BJ (cell line): ENCODE measurements around the gene ELMO2. TPM values are rescaled to one million over a fixed set of nuclear protein-coding genes. Genes with fewer than 3 reads are reported as not detected.

Experiments used
- CTCF ChIA-PET: fragments of 350-600 bp; formaldehyde crosslinking; extraction: SDS; loops from one replicate; lab custom pipeline; 2021; ENCODE audit warnings: antibody characterized with exemption, inconsistent platforms; lab: Yijun Ruan, JAX
- POLR2A ChIA-PET: fragments of 300-600 bp; sonication (Branson Sonifier 250); formaldehyde crosslinking; extraction: SDS; loops from one replicate; lab custom pipeline; 2021; ENCODE audit warnings: antibody characterized with exemption; lab: Charles Lee
- DNase-seq: peaks from one replicate; pipeline ENCODE4 v3.0.0-alpha.2; 2011; ENCODE audit warnings: low read depth
- H3K27me3 ChIP-seq: 2 replicates; pipeline ENCODE4 v1.6.0; 2011; ENCODE audit warnings: low read length; ENCODE audit not compliant: control insufficient read depth, insufficient read depth
- H3K36me3 ChIP-seq: 2 replicates; pipeline ENCODE4 v1.5.1; 2011; ENCODE audit warnings: low read length; ENCODE audit not compliant: control insufficient read depth, insufficient read depth
- H3K4me3 ChIP-seq: 2 replicates; pipeline ENCODE4 v1.5.1; 2011; ENCODE audit warnings: low read depth, mild to moderate bottlenecking, control low read depth, low read length
- polyA plus RNA-seq: library from polyadenylated mRNA; depleted of rRNA; stranded (reverse); fragments of >200 nt; gene quantifications from 2 replicates; pipeline ENCODE4 v1.2.3, GENCODE V29; 2011
- TF ChIP-seq, protein P1 (sequence below): IDR thresholded peaks from 2 replicates; pipeline ENCODE4 v1.5.1; 2011; ENCODE audit warnings: low read depth, mild to moderate bottlenecking, control low read depth, inconsistent platforms, low read length, moderate library complexity; ENCODE audit not compliant: insufficient read depth

The ELMO2 gene
- polyA plus RNA-seq, 1 experiment: 62.2 TPM

DNA sequence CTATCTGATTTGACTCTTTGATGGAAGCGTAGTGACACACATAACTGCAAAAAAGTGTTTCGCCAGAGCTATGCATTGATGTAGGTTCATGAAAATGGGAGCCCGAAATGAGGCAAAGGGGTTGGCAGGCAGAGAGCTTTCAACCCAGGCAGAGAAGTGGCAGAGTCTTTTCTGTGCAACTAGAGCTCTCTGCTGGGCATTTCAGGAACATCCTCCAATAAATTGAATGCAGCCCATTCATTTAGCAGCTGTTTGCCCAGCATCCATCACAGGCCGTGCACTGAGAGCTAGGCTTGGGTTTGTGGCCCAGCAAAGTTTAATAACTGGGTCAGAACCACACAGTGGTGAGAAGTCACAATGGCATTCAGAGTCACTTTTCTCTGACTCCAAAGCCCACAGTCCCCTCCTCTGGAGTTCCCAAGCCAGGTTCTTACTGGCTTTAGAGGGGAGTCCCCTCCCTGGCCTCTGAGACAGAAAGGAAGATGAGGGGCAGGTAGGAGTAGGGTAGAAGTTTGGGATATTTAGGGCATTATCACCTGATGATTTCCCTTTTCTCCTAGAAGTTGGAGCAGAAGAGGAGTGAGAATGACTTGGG, 31.8 kb upstream of the ELMO2 start:
- H3K4me3 ChIP-seq: no peak overlapping the region
- POLR2A ChIA-PET: interaction anchor here (0.8 kb wide), 1 partner anchor 299 kb away, joined by 3 read pairs; no protein-coding TSS in a partner anchor
- TF ChIP-seq, protein P1, sequence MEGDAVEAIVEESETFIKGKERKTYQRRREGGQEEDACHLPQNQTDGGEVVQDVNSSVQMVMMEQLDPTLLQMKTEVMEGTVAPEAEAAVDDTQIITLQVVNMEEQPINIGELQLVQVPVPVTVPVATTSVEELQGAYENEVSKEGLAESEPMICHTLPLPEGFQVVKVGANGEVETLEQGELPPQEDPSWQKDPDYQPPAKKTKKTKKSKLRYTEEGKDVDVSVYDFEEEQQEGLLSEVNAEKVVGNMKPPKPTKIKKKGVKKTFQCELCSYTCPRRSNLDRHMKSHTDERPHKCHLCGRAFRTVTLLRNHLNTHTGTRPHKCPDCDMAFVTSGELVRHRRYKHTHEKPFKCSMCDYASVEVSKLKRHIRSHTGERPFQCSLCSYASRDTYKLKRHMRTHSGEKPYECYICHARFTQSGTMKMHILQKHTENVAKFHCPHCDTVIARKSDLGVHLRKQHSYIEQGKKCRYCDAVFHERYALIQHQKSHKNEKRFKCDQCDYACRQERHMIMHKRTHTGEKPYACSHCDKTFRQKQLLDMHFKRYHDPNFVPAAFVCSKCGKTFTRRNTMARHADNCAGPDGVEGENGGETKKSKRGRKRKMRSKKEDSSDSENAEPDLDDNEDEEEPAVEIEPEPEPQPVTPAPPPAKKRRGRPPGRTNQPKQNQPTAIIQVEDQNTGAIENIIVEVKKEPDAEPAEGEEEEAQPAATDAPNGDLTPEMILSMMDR: peak; percentile 45
- no peaks in the 10 kb centered on the region for H3K36me3 ChIP-seq
- no peaks in the 10 kb centered on the region; the same call in 1 of the 2 replicates for H3K27me3 ChIP-seq
- no peak for DNase-seq
- CTCF ChIA-PET: interaction anchor here (0.7 to 1.9 kb wide), 15 partner anchors 9 to 424 kb away, joined by 3 to 13 read pairs (median 4); no protein-coding TSS in a partner anchor

DNA sequence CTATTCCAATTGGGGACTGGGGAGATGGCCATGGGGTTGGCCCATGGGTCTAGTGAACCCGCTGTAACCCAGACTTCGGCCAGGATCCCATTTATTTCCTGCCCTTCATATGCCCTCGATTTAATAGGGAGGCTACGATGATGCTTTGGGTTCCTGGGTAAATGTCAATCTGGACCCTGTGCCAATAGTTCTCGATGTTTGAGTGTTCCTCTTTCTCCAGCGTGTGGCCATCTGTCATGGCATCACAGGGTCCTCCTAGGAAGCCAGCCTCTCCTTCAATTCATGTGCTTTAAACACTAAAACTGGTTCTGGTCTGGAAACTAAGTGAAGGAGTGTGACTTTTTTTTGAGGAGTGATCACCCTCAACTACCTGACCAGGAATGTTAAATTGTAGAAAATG, 28.7 kb upstream of the ELMO2 start:
- Histone ChIP-seq H3K36me3 (no peaks in the 10 kb centered on the region), H3K27me3 (peaks cover 7% of the 10 kb centered on the region; the same call in 1 of the 2 replicates), H3K4me3 (no peak overlapping the region)
- ChIA-PET POLR2A (no interaction called here), CTCF (interaction anchor here (1.1 kb wide), 1 partner anchor 11 kb away, joined by 3 read pairs; no protein-coding TSS in a partner anchor)
- TF ChIP-seq, protein P1: no peak
- DNase-seq: no peak

DNA sequence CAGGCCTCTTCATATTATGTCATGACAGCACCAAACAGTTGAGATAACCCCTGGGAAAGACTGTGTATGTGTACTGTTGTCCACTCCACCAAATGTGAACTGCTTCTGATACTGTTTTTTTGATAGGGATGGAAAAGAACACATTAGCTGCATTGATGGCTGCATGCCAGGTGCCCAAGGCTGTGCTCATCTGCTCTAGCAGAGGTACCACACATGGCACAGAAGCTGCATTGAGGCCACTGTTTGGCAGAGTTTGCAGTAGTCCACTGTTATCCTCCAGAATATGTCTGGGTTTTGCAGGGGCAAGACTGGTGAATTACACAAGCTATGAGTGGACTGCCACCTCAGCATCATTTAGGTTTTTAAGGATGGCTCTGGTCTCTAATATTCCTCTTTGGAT, 28.2 kb upstream of the ELMO2 start:
- H3K36me3 ChIP-seq: no peaks in the 10 kb centered on the region
- CTCF ChIA-PET: interaction anchor here (0.6 to 1.1 kb wide), 2 partner anchors 10 to 306 kb away, joined by 3 read pairs; no protein-coding TSS in a partner anchor
- POLR2A ChIA-PET: no interaction called here
- peaks cover 7% of the 10 kb centered on the region; the same call in 1 of the 2 replicates for H3K27me3 ChIP-seq
- DNase-seq: no peak
- TF ChIP-seq, protein P1: no peak
- no peak overlapping the region for H3K4me3 ChIP-seq

DNA sequence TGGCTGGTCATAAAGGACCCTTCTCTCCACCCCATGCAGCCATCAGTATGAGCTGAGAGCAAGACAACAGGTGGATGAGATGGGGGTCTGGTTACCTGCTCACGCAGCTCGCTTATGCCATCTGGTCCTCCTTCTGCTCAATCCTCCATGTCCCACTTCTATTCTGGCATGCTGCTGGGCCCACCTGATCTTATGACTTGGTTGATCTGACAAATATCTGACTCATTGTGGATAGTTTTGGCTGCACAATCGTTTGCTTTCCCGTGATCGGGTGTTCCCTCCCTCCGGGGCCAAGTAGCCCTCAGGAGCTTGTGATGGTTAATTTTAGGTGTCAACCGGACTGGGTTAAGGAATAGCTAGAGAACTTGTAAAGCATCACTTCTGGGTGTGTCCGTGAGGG, 26.6 kb upstream of the ELMO2 start:
- POLR2A ChIA-PET: no interaction called here
- H3K36me3 ChIP-seq: no peaks in the 10 kb centered on the region
- TF ChIP-seq, protein P1: no peak
- CTCF ChIA-PET: interaction anchor here (0.5 to 1.2 kb wide), 4 partner anchors 9 to 912 kb away, joined by 3 to 9 read pairs (median 4); no protein-coding TSS in a partner anchor
- H3K4me3 ChIP-seq: no peak overlapping the region
- no peak for DNase-seq
- H3K27me3 ChIP-seq: peaks cover 7% of the 10 kb centered on the region; the same call in 1 of the 2 replicates

DNA sequence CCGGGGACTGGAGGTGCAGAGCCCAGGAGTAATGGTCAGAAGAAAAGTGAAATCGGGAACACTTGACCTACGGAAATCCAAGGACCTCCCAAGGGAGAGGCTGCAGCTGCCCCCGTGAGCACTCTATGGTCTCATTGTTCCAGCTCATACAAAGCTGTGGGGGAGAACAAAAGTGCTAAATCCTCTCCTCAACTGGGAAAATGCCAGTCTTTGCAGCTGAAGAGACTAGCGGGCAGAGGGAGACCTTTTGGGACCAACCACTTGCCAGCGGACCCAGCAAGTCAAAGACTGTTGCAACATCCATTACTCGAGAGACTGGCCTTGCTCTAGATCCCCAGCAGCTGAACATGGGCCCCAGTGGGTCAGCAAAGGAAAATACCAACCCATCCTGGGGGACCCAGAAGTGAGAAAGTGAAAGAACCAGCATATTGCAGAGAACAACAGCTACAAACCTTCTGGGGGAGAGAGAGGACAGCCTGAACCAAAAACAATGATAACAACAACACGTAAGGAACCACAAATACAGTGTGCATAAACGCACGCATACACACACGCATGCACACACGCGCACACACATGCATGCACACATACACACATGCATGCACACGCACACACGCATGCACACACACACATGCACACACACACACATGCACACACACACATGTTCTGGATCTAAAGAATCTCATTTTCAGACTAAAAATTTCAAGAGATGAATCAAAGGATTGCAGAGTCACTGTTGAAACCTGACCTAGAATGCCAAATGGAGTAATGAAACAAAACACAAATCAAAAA, 24.7 kb upstream of the ELMO2 start:
- H3K4me3 ChIP-seq: no peak overlapping the region
- DNase-seq: no peak
- POLR2A ChIA-PET: no interaction called here
- H3K36me3 ChIP-seq: no peaks in the 10 kb centered on the region
- H3K27me3 ChIP-seq: peaks cover 7% of the 10 kb centered on the region; the same call in 1 of the 2 replicates
- TF ChIP-seq, protein P1: no peak
- CTCF ChIA-PET: no interaction called here
